Adrenal gland (tissue), 12 donors: Measurements from ENCODE around the gene DDX27. TPM values are rescaled to one million over a fixed set of nuclear protein-coding genes. Genes with fewer than 3 reads are reported as not detected.
"Not testable (repeated sequence)": the region's sequence is repeated elsewhere in the genome, so short reads cannot be mapped to it uniquely, and the experiment has no call there.

Experiments used
- DNase-seq, 7 donors: peaks; one replicate each; pipeline ENCODE4 v3.0.0-alpha.2; 2019 to 2020
- H3K27ac ChIP-seq, 5 donors: fragments of 200-600 bp; sonication (generic) in 4 of 5; 1 replicate in 3 of 5; 2 replicates in 2 of 5; pipeline versions ENCODE4 v1.5.1 to v1.8.0; 2016 to 2020; ENCODE audit warnings: mild to moderate bottlenecking in 1 of 5
- H3K27me3 ChIP-seq: fragments of 200-600 bp; 2 replicates; pipeline ENCODE4 v1.8.0; 2021
- H3K36me3 ChIP-seq, 2 donors: fragments of 200-600 bp; replicated peaks in 1 of 2; 1 replicate in 1 of 2; 2 replicates in 1 of 2; pipeline versions ENCODE4 v1.5.1 to v1.8.0; 2018 to 2022
- H3K4me1 ChIP-seq, 2 donors: fragments of 200-600 bp; replicated peaks in 1 of 2; 1 replicate in 1 of 2; 2 replicates in 1 of 2; pipeline versions ENCODE4 v1.5.1 to v1.8.0; 2018 to 2021
- H3K4me3 ChIP-seq, 4 donors: fragments of 200-600 bp; sonication (generic) in 3 of 4; one replicate each; pipeline ENCODE4 v1.5.1; 2016 to 2018
- H3K9me3 ChIP-seq, 3 donors: fragments of 200-600 bp; sonication (generic) in 1 of 3; replicated peaks in 1 of 3; 1 replicate in 2 of 3; 2 replicates in 1 of 3; pipeline versions ENCODE4 v1.5.1 to v1.8.0; 2016 to 2021
- POLR2A ChIP-seq, 2 donors: fragments of 450-650 bp; IDR thresholded peaks; one replicate each; pipeline ENCODE4 v1.6.1; 2017; ENCODE audit warnings: antibody characterized with exemption in 2 of 2, mild to moderate bottlenecking in 2 of 2, moderate library complexity in 1 of 2
- WGBS, 4 donors: extraction: QIAGEN DNeasy Blood & Tissue Kit in 2 of 4; methylation state at CpG; one replicate each; pipeline versions ENCODE4 v1.1.5 to v1.1.7; 2013 to 2017; 5-methylcytosine and 5-hydroxymethylcytosine counted together
- intact Hi-C, 2 donors: fragments of 100-400 bp; cut with DNase I; formaldehyde crosslinking; loops; one replicate each; pipeline versions ENCODE4 v1.14.1 to v1.15.0; 2022 to 2023
- polyA plus RNA-seq, 3 donors: library from polyadenylated mRNA; stranded (reverse); fragments of 200-250 nt in 2 of 3; fragments of 350-450 nt in 1 of 3; fragmentation: Illumina TruSeq in 1 of 3; extraction: RNeasy Lipid Tissue Mini Kit (QIAGEN cat#74804) in 1 of 3; gene quantifications; one replicate each; pipeline ENCODE4 v1.2.3, GENCODE V29; 2013 to 2014
- total RNA-seq, 9 donors: library from RNA; depleted of rRNA in 4 of 9; stranded (reverse); fragments of >200 nt in 4 of 9; fragments of 120-200 nt in 1 of 9; fragmentation: NEBNext Ultra II Directional in 1 of 9; extraction: Animal tissue kit (Norgen Biotek cat#: 25700) in 1 of 9; gene quantifications; one replicate each; pipeline versions ENCODE4 v1.1.0 to v1.2.4, GENCODE V29; 2013 to 2023
- TF ChIP-seq, protein P1 (sequence below), 6 experiments: fragments of 450-650 bp in 4 of 6; fragments of 200-600 bp in 2 of 6; sonication (generic) in 1 of 6; IDR thresholded peaks; 1 replicate in 5 of 6; 2 replicates in 1 of 6; pipeline versions ENCODE4 v1.5.1 to v1.8.0; 2016 to 2021; ENCODE audit warnings: antibody characterized with exemption in 6 of 6, mild to moderate bottlenecking in 2 of 6, moderate library complexity in 1 of 6
- donor health status: healthy with polysubstance abuse.
- donor health status: Bipolar disorder and iron deficiency.
- donor health status: DM: yes; HTN: yes; CAD: no.
- donor health status: DM: no; HTN: no; CAD: no.
- donor health status: DM: no; HTN: no; CAD: no.
- donor health status: DM: yes; HTN: yes; CAD: no.

The DDX27 gene
- total and polyA plus RNA-seq, 12 donors: 18.7 to 42.3 (median 23.2) TPM

DNA sequence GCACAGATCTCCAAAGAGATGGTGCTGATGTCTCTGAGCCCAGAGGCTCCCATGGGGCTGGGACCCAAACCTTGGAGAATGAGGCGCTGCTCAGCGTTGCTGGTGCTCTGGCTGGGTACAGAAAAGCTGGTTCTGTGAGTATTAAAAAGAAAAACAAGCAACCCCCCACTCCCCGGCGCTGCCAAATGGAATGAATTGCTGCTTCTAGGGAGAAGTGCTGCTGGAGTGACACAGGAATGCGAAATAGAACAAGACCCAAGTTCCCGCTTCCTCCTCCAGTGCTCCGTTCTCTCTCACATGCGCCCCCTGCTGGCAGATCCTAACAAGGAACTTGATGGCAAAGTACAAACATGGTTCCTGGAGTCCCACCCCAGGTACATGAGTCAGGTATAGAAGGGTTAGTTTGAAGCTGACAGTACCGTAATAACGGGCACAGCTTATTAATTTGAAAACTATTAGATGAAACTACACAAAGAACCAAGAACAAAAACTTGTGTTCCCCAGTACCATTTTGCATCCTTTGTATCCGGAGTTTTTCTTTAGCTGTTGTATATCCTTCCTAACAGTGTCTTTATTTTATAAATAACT is 2.1 kb upstream of the DDX27 start:
- DNase-seq: peak; percentile 90 to 98 (median 95)
- H3K27me3 ChIP-seq: no peaks in the 10 kb centered on the region
- intact Hi-C loops: loop anchor here (2.0 to 5.0 kb wide), 2 partner anchors 84 to 85 kb away; no protein-coding TSS in a partner anchor
- no peaks in the 10 kb centered on the region for H3K9me3 ChIP-seq
- H3K4me1 ChIP-seq: peaks cover 8 to 17% of the 10 kb centered on the region in 2 donors
- H3K4me3 ChIP-seq: no peak overlapping the region
- TF ChIP-seq POLR2A (IDR thresholded peaks at IDR 0.05): no peak
- TF ChIP-seq, protein P1, sequence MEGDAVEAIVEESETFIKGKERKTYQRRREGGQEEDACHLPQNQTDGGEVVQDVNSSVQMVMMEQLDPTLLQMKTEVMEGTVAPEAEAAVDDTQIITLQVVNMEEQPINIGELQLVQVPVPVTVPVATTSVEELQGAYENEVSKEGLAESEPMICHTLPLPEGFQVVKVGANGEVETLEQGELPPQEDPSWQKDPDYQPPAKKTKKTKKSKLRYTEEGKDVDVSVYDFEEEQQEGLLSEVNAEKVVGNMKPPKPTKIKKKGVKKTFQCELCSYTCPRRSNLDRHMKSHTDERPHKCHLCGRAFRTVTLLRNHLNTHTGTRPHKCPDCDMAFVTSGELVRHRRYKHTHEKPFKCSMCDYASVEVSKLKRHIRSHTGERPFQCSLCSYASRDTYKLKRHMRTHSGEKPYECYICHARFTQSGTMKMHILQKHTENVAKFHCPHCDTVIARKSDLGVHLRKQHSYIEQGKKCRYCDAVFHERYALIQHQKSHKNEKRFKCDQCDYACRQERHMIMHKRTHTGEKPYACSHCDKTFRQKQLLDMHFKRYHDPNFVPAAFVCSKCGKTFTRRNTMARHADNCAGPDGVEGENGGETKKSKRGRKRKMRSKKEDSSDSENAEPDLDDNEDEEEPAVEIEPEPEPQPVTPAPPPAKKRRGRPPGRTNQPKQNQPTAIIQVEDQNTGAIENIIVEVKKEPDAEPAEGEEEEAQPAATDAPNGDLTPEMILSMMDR (IDR thresholded peaks at IDR 0.05): peak; percentile 77 to 94 (median 90)
- 16 to 21% (median 17%) methylated on average over 11 of the region's 11 CpGs for WGBS, 4 donors
- H3K36me3 ChIP-seq: peaks cover 0 to 7% of the 10 kb centered on the region in 2 donors
- no peak overlapping the region for H3K27ac ChIP-seq

DNA sequence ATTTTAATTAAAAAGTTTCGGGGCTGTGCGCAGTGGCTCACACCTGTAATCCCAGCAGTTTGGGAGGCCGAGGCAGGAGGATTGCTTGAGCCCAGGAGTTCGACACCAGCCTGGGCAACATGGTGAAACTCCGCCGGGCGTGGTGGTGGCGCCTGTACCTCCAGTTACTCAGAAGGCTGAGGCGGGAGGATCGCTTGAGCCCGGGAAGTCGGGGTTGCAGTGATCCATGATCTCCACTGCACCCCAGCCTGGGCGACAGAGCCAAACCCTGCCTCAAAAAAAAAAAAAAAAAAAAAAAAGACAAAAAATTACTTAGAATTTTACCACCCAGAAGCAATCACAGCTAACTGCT is 501 bp upstream of the DDX27 start:
- Histone ChIP-seq H3K27ac (peak overlapping the region in 3 of 5 donors; percentile 35 to 90 (median 74)), H3K4me3 (peak overlapping the region in 1 of 4 donors; percentile 83), H3K4me1 (peaks cover 8 to 17% of the 10 kb centered on the region in 2 donors), H3K36me3 (peaks cover 0 to 23% of the 10 kb centered on the region in 2 donors)
- DNase-seq: peak in 6 of 7 donors; percentile 25 to 72 (median 38)
- intact Hi-C loops: loop anchor here in 1 of 2 donors (5.0 kb wide), 1 partner anchor 86 kb away; no protein-coding TSS in a partner anchor
- H3K27me3 ChIP-seq, H3K9me3 ChIP-seq: not testable (repeated sequence)
- 56 to 61% (median 58%) methylated on average over 13 of the region's 13 CpGs for WGBS, 4 donors

DNA sequence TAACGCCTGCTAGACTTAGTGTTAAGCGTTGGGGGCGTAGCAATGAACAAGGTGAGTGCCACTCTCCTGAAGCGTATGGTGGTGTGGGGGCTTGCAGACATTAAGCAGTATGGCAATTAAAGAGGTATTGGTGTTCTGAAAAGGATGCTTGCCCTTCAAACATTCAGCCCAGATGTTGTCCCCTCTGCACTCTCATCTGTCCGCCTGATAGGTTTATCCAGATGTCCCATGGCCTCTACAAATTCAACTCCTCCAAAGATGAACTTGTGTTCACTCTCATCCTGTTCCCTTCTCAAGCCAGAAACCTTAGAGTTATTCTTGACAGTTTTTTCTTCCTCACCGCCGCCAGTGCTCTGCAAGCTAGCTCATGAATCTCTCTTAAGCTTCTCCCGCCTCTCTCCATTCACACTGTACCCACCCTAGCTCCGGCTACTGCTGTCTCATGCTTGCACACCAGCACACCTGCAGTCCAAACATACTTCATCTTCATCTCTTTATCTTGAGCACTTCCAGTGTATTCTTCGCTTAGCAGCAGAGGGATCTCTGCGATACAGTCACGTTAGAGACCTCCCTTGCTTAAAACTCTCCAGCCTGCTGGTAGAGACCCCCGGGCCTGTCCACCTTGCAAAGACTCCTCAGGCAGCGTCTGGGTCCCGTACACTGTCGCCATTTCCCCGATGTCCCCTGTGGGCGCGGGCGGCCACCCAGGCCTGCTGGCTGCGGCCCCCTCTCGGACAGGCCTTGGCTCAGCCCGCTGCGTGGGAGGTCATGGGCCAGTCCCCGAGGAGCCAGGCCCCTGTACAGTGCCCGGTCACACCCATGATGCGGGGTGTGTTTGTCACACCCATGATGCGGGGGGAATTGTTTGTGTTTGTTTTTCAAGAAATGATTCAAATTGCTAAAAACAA is 962 bp downstream of the DDX27 start:
- Histone ChIP-seq H3K36me3 (peaks cover 0 to 38% of the 10 kb centered on the region in 2 donors), H3K9me3 (no peaks in the 10 kb centered on the region), H3K27me3 (no peaks in the 10 kb centered on the region), H3K4me3 (peak overlapping the region; percentile 34 to 99 (median 64)), H3K27ac (peak overlapping the region; percentile 27 to 90 (median 73)), H3K4me1 (peaks cover 8 to 17% of the 10 kb centered on the region in 2 donors)
- intact Hi-C loops: loop anchor here in 1 of 2 donors (5.0 kb wide), 1 partner anchor 88 kb away; no protein-coding TSS in a partner anchor
- no peak for TF ChIP-seq POLR2A (IDR thresholded peaks at IDR 0.05)
- TF ChIP-seq, protein P1 (IDR thresholded peaks at IDR 0.05): no peak
- whole genome bisulfite sequencing, 4 donors: 54 to 66% (median 60%) methylated on average over 14 to 28 of the region's 28 CpGs
- peak in 1 of 7 donors; percentile 22 for DNase-seq

DNA sequence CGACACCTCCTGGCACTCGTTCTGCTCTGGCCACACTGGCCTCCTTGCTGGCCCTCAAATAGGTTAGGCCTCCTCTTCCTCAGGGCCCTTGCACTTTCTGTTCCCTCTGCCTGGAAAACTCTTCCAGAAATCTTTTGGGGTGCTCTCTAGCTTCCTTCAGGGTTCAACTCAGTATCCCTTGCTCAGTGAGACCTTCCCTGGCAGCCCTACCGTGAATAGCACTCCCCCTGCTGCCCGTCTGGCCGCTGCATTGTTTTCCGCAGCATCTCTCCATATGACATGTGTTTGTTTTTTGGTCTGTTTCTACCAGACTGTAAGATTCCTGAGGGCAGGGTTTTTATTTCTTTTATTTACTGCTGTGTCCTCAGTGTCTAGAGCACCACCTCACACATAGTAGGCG is 6.7 kb downstream of the DDX27 start:
- TF ChIP-seq, protein P1 (IDR thresholded peaks at IDR 0.05): no peak
- TF ChIP-seq POLR2A (IDR thresholded peaks at IDR 0.05): no peak
- DNase-seq: no peak
- H3K27ac ChIP-seq: no peak overlapping the region
- no peak overlapping the region for H3K4me3 ChIP-seq
- peaks cover 0 to 88% of the 10 kb centered on the region in 2 donors for H3K36me3 ChIP-seq
- 91 to 93% (median 92%) methylated on average over 7 of the region's 7 CpGs for WGBS, 4 donors
- no peaks in the 10 kb centered on the region for H3K27me3 ChIP-seq
- intact Hi-C loops: no loop called here
- peaks cover 0 to under 1% of the 10 kb centered on the region in 2 donors for H3K4me1 ChIP-seq
- no peaks in the 10 kb centered on the region for H3K9me3 ChIP-seq
